ENCODE measurements around the gene ALAD.
A peak's percentile ranks its signal among the peaks of the same experiment; 100 is the strongest.
"Not testable (repeated sequence)": the region's sequence is repeated elsewhere in the genome, so short reads cannot be mapped to it uniquely, and the experiment has no call there.

ALAD gene

DNA sequence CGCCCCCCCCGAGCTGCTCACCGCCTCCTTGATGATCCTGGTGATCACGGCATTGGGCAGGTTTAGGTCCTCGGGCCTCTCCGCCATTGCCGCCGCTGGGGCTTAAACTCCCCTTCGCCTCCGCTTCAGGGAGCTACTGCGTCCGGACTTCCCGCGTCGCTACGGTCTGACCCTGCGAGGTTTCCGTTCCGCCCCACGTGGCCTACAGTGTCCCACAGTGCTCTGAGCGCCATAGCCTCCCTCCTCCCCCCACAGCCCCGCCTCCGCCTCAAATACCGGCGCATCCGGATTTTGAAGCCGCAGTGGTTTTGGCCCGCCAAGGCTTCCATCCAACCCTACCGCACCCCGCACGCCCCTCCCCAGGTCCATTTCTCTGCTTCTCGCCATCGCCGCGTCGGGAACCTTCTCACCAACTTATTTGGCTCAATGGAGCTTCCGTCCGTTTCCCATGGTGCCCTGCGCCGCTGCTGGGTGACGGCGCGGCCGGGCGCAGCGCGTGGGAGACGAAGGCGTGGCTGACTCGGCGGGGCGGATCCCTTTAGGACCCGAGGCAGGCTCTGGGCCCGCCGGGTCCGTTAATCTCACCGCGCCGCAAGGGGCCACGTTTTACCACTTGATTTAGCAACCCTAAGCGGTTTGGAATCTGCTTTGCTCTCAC lies 9.3 kb upstream of the ALAD start, which contains the start of the genes C9orf43 and POLE3:
Gene C9orf43 (plus strand): TSS at position 541 of the 658 bp plus-strand sequence. CDS start 2,747 bp downstream, outside the sequence.
Gene POLE3 (minus strand): TSS at position 469 of the 658 bp plus-strand sequence. CDS start 382 bp downstream, at position 87.
- peaks cover 15 to 32% of the 10 kb centered on the region in 2 donors for H3K4me1 Mint-ChIP-seq
- DNase-seq: peak; percentile 95
- H3K9me3 Mint-ChIP-seq: no peaks in the 10 kb centered on the region
- peak within 1 kb of the TSS; percentile 98 to 99 for H3K4me3 Mint-ChIP-seq
- no peaks in the 10 kb centered on the region for H3K27me3 Mint-ChIP-seq
- H3K27ac Mint-ChIP-seq: peak within 1 kb of the TSS; percentile 100
- peaks cover 19 to 28% of the 10 kb centered on the region in 2 donors for H3K36me3 Mint-ChIP-seq
- ATAC-seq (replicated peaks): peak; percentile 93 to 96

DNA sequence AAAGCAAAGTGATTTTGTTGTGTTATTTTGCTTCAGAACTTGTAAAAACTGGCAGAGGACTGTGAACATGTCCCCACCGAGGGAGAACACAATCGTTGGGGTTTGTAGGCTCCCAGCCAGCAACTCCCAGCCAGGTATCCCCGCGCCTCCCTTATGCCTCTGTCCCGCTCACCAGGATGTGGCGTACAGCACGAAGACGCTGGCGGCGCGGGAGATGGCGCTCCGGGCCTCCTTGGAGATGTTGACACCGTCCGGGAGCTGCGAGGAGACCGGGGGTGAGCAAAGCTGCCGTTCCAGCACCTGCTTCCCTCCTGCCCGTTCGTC lies 8.8 kb upstream of the ALAD start:
- peak; percentile 13 to 15 for ATAC-seq (replicated peaks)
- no peak for DNase-seq
- Mint-ChIP-seq H3K27me3 (no peaks in the 10 kb centered on the region), H3K9me3 (no peaks in the 10 kb centered on the region), H3K4me3 (peak overlapping the region; percentile 98 to 99), H3K4me1 (peaks cover 15 to 32% of the 10 kb centered on the region in 2 donors), H3K36me3 (peaks cover 19 to 28% of the 10 kb centered on the region in 2 donors), H3K27ac (peak overlapping the region; percentile 100)

DNA sequence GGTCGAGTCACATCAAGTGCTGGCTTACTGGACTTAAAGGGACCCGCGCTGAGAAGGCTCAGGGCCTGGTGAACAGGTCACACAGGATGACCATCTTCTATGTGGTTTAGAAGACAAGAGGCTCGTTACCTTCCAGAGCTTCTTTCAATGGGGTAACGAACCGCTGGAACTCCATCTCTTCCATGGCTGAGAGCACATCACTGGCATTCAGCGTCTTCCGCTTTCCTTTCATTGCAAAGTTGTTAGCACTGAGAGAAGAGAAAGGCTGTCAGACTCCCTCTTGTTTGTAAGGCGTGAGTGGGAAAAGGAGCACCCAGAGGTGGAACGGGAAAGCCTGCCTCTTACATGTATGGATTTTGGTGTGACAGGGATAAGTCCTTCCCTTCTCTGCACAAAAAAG lies 8.4 kb upstream of the ALAD start:
- Mint-ChIP-seq H3K4me1 (peaks cover 15 to 32% of the 10 kb centered on the region in 2 donors), H3K4me3 (peak overlapping the region; percentile 98 to 99), H3K27me3 (no peaks in the 10 kb centered on the region), H3K27ac (peak overlapping the region; percentile 100), H3K9me3 (no peaks in the 10 kb centered on the region), H3K36me3 (peaks cover 19 to 28% of the 10 kb centered on the region in 2 donors)
- ATAC-seq (replicated peaks): no peak
- no peak for DNase-seq

DNA sequence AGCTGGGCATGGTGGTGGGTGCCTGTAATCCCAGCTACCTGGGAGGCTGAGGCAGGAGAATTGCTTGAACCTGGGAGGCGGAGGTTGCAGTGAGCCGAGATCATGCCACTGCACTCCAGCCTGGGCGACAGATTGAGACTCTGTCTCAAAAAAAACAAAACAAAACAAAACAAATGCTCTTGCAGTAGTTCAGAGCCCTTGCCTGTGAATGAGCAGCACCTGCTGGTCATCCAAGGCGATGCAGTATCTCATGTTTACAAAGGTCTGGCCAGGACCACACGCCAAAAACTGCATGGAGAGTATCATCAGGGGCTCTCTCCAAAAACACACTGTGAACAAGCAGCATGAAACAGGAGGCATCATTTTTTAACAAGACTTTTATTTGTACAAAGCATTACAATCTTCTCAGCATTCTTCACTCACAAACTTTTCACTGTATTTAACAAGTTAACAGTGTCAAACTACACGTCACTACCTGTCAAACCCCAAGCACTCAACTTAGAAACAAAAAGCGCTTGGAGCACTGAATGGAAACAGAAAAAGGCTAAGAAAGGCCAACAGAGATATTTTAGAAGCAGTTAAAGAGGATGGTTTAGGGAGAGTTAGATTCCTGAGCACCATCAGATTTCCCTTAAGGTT lies 5.9 kb upstream of the ALAD start:
- H3K9me3 Mint-ChIP-seq; ATAC-seq (replicated peaks); H3K27me3 Mint-ChIP-seq: not testable (repeated sequence)
- Mint-ChIP-seq H3K4me3 (peak overlapping the region in 1 of 2 donors; percentile 47), H3K4me1 (peaks cover 15 to 38% of the 10 kb centered on the region in 2 donors), H3K27ac (peak overlapping the region; percentile 75), H3K36me3 (peaks cover 19 to 28% of the 10 kb centered on the region in 2 donors)
- DNase-seq: peak; percentile 42

DNA sequence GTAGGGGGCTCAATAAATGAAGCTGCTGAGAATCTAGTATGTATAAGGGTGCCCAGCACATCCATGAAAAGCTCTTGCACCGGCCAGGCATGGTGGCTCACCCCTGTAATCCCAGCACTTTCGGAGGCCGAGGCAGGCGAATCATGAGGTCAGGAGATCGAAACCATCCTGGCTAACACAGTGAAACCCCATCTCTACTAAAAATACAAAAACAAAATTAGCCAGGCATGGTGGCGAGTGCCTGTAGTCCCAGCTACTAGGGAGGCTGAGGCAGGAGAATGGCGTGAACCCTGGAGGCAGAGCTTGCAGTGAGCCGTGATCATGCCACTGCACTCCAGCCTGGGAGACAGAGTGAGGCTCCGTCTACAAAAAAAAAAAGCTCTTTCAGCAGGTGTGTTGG lies 5.3 kb upstream of the ALAD start:
- peaks cover 19 to 28% of the 10 kb centered on the region in 2 donors for H3K36me3 Mint-ChIP-seq
- not testable (repeated sequence) for DNase-seq; H3K27me3 Mint-ChIP-seq; H3K27ac Mint-ChIP-seq; ATAC-seq (replicated peaks); H3K9me3 Mint-ChIP-seq; H3K4me3 Mint-ChIP-seq
- peaks cover 19 to 44% of the 10 kb centered on the region in 2 donors for H3K4me1 Mint-ChIP-seq

DNA sequence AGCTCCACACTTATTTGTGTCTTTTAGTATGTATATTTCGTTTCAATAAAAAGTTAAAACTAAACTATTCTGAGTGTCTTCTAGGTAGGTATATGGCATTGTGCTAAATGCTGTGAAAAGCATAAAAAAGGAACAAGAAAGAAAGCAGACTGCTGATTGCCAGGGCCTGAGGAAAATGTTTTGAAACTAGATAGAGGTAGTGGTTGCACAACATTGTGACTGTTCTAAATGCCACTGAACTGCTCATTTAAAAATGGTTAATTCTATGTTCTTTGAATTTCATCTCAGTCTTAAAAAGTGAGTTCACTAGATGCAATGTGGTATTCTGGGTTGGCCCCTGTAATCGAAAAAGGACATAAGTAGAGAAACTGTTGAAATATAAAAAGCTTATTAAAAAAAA lies 2.6 kb upstream of the ALAD start:
- Mint-ChIP-seq H3K4me1 (peaks cover 25 to 45% of the 10 kb centered on the region in 2 donors), H3K9me3 (no peaks in the 10 kb centered on the region), H3K27me3 (no peaks in the 10 kb centered on the region), H3K36me3 (peaks cover 11 to 15% of the 10 kb centered on the region in 2 donors), H3K4me3 (no peak overlapping the region), H3K27ac (no peak overlapping the region)
- DNase-seq (no peak), ATAC-seq (replicated peaks) (no peak)

DNA sequence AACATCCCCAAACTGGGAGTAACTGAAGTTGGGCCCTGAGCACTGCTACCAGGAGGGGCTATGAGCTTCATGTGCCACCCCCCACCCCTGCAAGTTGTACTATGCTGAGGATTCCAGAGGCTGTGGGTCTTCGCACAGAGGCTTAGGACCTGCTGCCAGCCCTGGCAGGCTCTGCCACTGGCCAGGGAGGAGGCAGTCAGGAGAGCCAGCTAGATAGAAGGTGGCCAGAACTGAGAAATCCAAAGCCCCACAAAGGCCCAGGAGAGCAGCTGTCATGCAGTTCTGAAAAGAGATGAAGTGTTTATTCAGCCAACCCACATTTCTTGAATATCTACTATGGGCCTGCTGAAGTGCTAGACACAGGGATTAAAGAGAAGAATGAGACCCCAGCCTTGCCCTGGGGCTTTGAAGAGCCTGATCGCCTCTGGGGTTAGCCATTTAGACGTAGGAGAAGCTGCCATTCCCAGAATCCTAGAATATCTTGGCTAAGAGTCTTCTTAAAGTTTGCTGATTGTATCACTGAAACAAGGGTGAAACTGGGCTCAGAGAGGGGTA lies 1.4 kb downstream of the ALAD start:
- Mint-ChIP-seq H3K36me3 (peaks cover 8 to 11% of the 10 kb centered on the region in 2 donors), H3K4me3 (peak overlapping the region; percentile 54 to 89), H3K27me3 (no peaks in the 10 kb centered on the region), H3K27ac (peak overlapping the region; percentile 59), H3K9me3 (no peaks in the 10 kb centered on the region), H3K4me1 (peaks cover 19 to 38% of the 10 kb centered on the region in 2 donors)
- DNase-seq (no peak), ATAC-seq (replicated peaks) (no peak)

DNA sequence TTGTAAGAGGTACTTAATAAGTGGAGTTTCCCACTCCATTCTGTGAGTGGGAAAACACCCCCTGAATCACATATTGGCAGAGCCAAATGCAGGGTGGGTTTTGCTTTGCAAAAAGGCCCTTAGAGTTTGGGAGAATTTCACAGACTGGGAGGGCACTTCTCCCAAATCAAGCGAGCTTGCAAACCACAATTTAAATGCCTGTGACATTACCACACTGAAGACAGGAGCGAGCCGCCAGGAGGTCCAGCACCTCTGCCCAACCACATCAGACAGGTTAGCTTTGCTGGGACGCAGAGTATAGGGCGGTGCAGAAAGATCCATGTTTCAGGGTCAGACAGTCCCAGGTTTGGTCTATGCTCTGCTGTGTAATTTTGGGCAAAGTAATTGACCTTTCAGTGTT lies 2.3 kb downstream of the ALAD start:
- Mint-ChIP-seq H3K27ac (no peak overlapping the region), H3K9me3 (no peaks in the 10 kb centered on the region), H3K4me1 (peaks cover 19 to 38% of the 10 kb centered on the region in 2 donors), H3K4me3 (no peak overlapping the region), H3K36me3 (peaks cover 8 to 11% of the 10 kb centered on the region in 2 donors), H3K27me3 (no peaks in the 10 kb centered on the region)
- ATAC-seq (replicated peaks) (no peak), DNase-seq (no peak)

DNA sequence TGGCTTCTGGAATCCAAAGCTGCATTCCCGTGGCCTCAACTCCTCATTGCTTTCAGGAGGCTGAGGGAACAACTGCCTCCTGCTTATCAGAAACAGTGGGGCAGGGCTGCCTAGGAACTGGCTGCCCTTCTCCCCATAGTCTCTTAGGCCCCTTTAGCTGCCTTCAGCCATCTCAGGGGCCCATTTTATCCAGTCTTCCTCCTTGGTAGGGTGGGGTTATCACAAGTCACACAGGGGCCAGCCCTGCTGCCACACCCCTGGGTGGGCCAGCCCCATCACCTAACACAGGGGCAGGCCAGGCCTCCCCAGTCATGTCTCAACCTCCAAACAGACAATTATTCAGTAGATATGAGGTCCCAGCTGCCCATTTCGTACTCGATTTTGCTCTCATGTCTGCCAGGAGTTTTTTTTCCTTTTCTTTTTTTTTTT lies 3.9 kb downstream of the ALAD start:
- Mint-ChIP-seq H3K4me3 (no peak overlapping the region), H3K9me3 (no peaks in the 10 kb centered on the region), H3K27me3 (no peaks in the 10 kb centered on the region), H3K4me1 (peaks cover 19 to 33% of the 10 kb centered on the region in 2 donors), H3K27ac (no peak overlapping the region), H3K36me3 (peaks cover 11 to 12% of the 10 kb centered on the region in 2 donors)
- DNase-seq: no peak
- ATAC-seq (replicated peaks): no peak

DNA sequence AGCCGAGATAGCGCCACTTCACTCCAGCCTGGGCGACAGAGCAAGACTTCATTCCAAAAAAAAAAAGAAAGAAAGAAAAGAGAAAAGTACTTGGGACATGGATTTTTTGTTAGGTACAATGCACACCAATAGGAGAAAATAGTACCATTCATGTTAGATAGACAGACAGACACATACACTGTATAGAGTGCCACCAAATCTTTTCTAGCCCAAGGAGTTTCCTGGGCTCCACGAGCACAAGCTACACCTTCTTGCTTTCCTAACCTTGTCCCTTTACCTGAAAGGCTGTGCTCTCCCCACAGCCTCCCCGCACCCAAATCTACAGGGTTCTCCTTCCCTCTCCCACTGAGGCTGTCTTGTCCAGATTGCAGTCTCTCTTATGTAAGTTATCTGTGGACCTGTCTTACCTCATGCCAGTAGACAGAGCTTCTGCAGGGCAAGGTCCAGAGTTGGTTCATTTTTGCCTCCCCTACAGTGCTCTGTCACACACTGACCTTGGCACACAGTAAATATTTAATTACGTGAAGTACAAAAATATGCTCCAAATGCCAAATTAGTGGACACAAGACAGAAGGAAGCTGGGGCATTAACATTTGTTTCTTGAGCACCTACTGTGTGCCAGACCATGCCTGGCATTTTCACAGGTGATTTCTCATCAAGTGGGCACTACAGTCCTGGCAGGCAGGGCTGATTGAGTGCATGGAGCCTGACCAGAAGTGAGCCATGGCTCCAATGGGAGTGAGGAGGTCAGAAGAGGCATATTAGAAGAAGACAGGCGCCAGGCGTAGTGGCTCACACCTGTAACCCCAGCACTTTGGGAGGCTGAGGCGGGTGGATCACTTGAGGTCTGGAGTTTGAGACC lies 5.9 kb downstream of the ALAD start:
- Mint-ChIP-seq H3K27ac (no peak overlapping the region), H3K9me3 (no peaks in the 10 kb centered on the region), H3K4me1 (peaks cover 13 to 24% of the 10 kb centered on the region in 2 donors), H3K4me3 (no peak overlapping the region), H3K36me3 (peaks cover 21 to 27% of the 10 kb centered on the region in 2 donors), H3K27me3 (no peaks in the 10 kb centered on the region)
- ATAC-seq (replicated peaks) (no peak), DNase-seq (no peak)

DNA sequence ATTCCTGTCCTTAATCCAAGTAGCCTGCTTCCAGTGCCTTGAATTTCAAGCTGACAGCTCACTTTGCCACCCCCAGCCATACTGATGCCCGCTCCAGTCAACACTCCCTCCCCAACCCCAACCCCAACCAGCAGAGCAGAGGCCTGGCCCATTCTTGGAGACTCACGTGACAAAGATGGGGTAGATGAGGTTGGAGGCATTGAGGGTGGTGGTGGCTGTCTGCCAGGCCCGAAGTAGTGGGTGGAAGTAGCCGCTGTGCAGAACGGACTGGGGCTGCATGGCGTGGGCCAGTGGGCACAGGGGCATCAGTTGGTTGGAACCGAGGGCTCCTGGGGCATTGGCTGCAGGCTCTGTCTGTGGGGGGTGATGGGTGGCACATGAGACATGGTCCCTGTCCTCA lies 7.8 kb downstream of the ALAD start:
- peaks cover 26 to 40% of the 10 kb centered on the region in 2 donors for H3K36me3 Mint-ChIP-seq
- no peak for ATAC-seq (replicated peaks)

DNA sequence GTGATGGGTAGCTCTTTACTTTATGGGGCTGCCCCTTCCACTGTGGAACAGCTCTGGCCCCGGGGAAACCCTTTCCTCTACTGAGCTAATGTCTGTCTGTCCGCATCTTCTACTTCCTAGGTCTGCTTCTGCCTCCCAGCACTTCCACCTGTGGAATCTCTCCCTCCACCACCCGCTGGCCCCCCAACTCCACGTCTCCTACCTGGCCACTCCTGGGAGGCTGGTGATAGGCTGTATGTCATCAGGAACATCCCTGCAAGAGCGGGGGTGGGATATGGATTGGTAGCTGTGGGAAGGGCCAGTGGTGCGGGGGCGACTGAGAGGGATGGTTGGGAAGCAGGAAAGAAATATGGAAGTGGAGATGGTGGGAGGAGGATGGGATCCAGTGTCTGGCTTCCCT lies 9.2 kb downstream of the ALAD start:
- Mint-ChIP-seq H3K36me3 (peaks cover 33 to 54% of the 10 kb centered on the region in 2 donors), H3K27ac (no peak overlapping the region), H3K4me3 (no peak overlapping the region), H3K4me1 (peaks cover 3 to 6% of the 10 kb centered on the region in 2 donors), H3K9me3 (no peaks in the 10 kb centered on the region), H3K27me3 (no peaks in the 10 kb centered on the region)
- DNase-seq: no peak
- ATAC-seq (replicated peaks): no peak

More for the DNA sequence above, 7.8 kb downstream of the ALAD start:
- Mint-ChIP-seq H3K9me3 (no peaks in the 10 kb centered on the region), H3K4me1 (peaks cover 3 to 9% of the 10 kb centered on the region in 2 donors), H3K27me3 (no peaks in the 10 kb centered on the region), H3K27ac (no peak overlapping the region), H3K4me3 (no peak overlapping the region)
- DNase-seq: no peak

DNA sequence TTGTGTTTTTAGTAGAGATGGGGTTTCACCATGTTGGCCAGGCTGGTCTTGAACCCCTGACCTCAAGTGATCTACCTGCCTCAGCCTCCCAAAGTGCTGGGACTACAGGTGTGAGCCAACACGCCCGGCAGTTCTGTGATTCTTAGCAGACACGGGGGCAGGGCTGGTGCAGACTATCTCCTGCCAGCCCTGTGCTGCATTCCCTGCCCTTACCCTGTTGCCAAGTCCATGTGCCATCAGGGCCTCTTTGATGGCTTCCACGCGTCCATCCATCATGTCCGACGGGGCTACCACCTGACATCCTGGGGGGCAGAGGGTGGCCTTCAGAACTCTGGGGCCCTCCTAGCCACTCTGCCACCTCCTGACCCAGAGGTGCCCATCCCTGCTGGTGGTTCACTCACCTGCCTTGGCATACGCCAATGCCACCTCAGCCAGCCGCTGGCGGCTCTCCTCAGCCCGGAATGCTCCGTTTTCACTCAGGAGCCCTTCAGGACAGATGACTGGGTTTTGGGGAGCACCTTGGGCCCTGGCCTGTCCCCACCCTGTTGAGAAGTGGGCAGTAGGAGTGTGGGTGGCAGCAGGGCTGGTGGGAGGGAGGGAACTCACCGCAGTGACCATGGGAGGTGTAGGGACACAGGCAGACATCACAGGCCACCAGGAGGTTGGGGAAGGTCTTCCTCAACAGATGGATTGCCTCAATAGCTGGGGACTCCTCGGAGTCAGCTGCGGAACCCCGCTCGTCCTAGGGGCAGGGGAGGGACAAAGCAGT lies 10.7 kb downstream of the ALAD start:
- no peak for DNase-seq
- Mint-ChIP-seq H3K9me3 (no peaks in the 10 kb centered on the region), H3K4me3 (no peak overlapping the region), H3K27me3 (no peaks in the 10 kb centered on the region), H3K27ac (no peak overlapping the region), H3K36me3 (peaks cover 38 to 56% of the 10 kb centered on the region in 2 donors), H3K4me1 (no peaks in the 10 kb centered on the region)
- no peak for ATAC-seq (replicated peaks)

Measured in stimulated activated naive B cell treated with anti-CD40 and anti-IgM and Interleukin-4, amounts not matched to agents 10 μg/mL and 1 μg/mL and 100 μg/mL, for 72 hours (primary cell).